K562 (cell line): ENCODE results near the gene ST7. TPM values are rescaled to one million over a fixed set of nuclear protein-coding genes. Genes with fewer than 3 reads are reported as not detected.

Experiments used
- CHCHD3 ChIP-seq: fragments of 250-450 bp; sonication (Bioruptor Pico); IDR thresholded peaks from 2 replicates; pipeline ENCODE4 v2.1.2; 2022; ENCODE audit warnings: mild to moderate bottlenecking
- CREM ChIP-seq: IDR thresholded peaks from 2 replicates; pipeline ENCODE4 v1.6.1; 2014; ENCODE audit warnings: antibody characterized with exemption, low read depth
- ETV1 ChIP-seq: fragments of 450-650 bp; conservative IDR thresholded peaks from 2 replicates; pipeline ENCODE4 v1.6.1; 2016; ENCODE audit warnings: missing genetic modification characterization, control low read depth, low read depth, missing compliant biosample characterization
- FOXJ3 ChIP-seq: sonication (generic); formaldehyde crosslinking; IDR thresholded peaks from 2 replicates; pipeline ENCODE4 v1.4.0; 2020; ENCODE audit warnings: mild to moderate bottlenecking, missing genetic modification reagents
- GTF2E2 ChIP-seq: fragments of 200-800 bp; sonication (Bioruptor generic); IDR thresholded peaks from 2 replicates; pipeline ENCODE4 v1.6.1; 2016; ENCODE audit warnings: missing genetic modification characterization, missing compliant biosample characterization
- HMGN3 ChIP-seq: IDR thresholded peaks from 2 replicates; pipeline ENCODE4 v1.6.1; 2011; ENCODE audit warnings: borderline replicate concordance, low read depth, mild to moderate bottlenecking, mixed read lengths, low read length; ENCODE audit not compliant: insufficient read length; ENCODE audit errors: extremely low read depth
- HNRNPLL ChIP-seq: fragments of 200-400 bp; formaldehyde crosslinking; IDR thresholded peaks from 2 replicates; pipeline ENCODE4 v1.6.1; 2017; ENCODE audit warnings: low read length, low read depth, mild to moderate bottlenecking; ENCODE audit not compliant: poor library complexity, severe bottlenecking
- L3MBTL2 ChIP-seq: fragments of 450-650 bp; IDR thresholded peaks from 2 replicates; pipeline ENCODE4 v1.6.1; 2016; ENCODE audit warnings: mild to moderate bottlenecking, moderate library complexity
- MCM3 ChIP-seq: fragments of 450-650 bp; IDR thresholded peaks from 2 replicates; pipeline ENCODE4 v1.6.1; 2016
- PTTG1 ChIP-seq: fragments of 450-650 bp; IDR thresholded peaks from 2 replicates; pipeline ENCODE4 v1.6.1; 2016; ENCODE audit warnings: low read depth, mild to moderate bottlenecking, missing genetic modification characterization, missing compliant biosample characterization
- RBBP5 ChIP-seq: fragments of 200-600 bp; sonication (generic); IDR thresholded peaks from 2 replicates; pipeline ENCODE4 v1.6.1; 2012; ENCODE audit warnings: borderline replicate concordance, mild to moderate bottlenecking, low read length, control low read depth, inconsistent platforms; ENCODE audit not compliant: insufficient read depth, poor library complexity, severe bottlenecking
- RNF2 ChIP-seq: sonication (generic); IDR thresholded peaks from 2 replicates; pipeline ENCODE4 v1.6.1; 2016
- SMAD3 ChIP-seq: fragments of 450-650 bp; formaldehyde crosslinking; conservative IDR thresholded peaks from 2 replicates; pipeline ENCODE4 v1.4.0; 2020; ENCODE audit warnings: mild to moderate bottlenecking
- ZFP1 ChIP-seq: fragments of 450-650 bp; formaldehyde crosslinking; IDR thresholded peaks from 2 replicates; pipeline ENCODE4 v1.4.0; 2020; ENCODE audit warnings: mild to moderate bottlenecking, mixed read lengths
- ZKSCAN8 ChIP-seq: fragments of 200-800 bp; sonication (Bioruptor generic); IDR thresholded peaks from 2 replicates; pipeline ENCODE4 v1.6.1; 2016; ENCODE audit warnings: missing genetic modification characterization, missing compliant biosample characterization
- ZNF134 ChIP-seq: fragments of 250-450 bp; sonication (Bioruptor Pico); conservative IDR thresholded peaks from 2 replicates; pipeline ENCODE4 v1.4.0; 2020
- ZNF165 ChIP-seq: fragments of 250-450 bp; sonication (Bioruptor Pico); IDR thresholded peaks from 2 replicates; pipeline ENCODE4 v1.4.0; 2020; ENCODE audit warnings: borderline replicate concordance
- ZNF408 ChIP-seq: fragments of 250-450 bp; sonication (Bioruptor Pico); IDR thresholded peaks from 2 replicates; pipeline ENCODE4 v1.4.0; 2020; ENCODE audit warnings: low read depth, mild to moderate bottlenecking, moderate library complexity
- polyA plus RNA-seq, 8 experiments: library from polyadenylated mRNA; depleted of rRNA in 4 of 8; stranded (reverse) in 5 of 8; unstranded in 3 of 8; fragments of >200 nt; fragmentation: Nextera tagmentation in 2 of 8; fragmentation: Illumina TruSeq in 1 of 8; extraction: Ambion mirVana in 2 of 8; extraction: Trizol in 1 of 8; gene quantifications; 2 replicates each; pipeline versions ENCODE4 v1.2.1 to v1.2.3, GENCODE V29; 2011 to 2014; ENCODE audit warnings: inconsistent platforms in 1 of 8, missing spikeins in 1 of 8
- total RNA-seq, 7 experiments: library from RNA; depleted of rRNA in 6 of 7; stranded (reverse); fragments of >200 nt in 6 of 7; fragmentation: Illumina TruSeq in 2 of 7; extraction: Trizol in 2 of 7; gene quantifications; 2 replicates each; pipeline versions ENCODE4 v1.2.1 to v1.2.3, GENCODE V29; 2011 to 2021; ENCODE audit warnings: low replicate concordance in 1 of 7
- TF ChIP-seq, protein P1 (sequence below), 2 experiments: fragments of 450-650 bp; IDR thresholded peaks; 2 replicates each; pipeline ENCODE4 v1.6.1; 2018; ENCODE audit warnings: mild to moderate bottlenecking in 2 of 2, low read depth in 1 of 2; ENCODE audit not compliant: partially characterized antibody in 2 of 2
- TF ChIP-seq, protein P2 (sequence below): sonication (generic); formaldehyde crosslinking; IDR thresholded peaks from 2 replicates; pipeline ENCODE4 v1.8.1; 2023; ENCODE audit warnings: mild to moderate bottlenecking, missing genetic modification reagents, moderate library complexity
- TF ChIP-seq, protein P3 (sequence below): sonication (generic); formaldehyde crosslinking; IDR thresholded peaks from 2 replicates; pipeline ENCODE4 v1.5.0; 2020; ENCODE audit warnings: missing genetic modification reagents
- TF ChIP-seq, protein P4 (sequence below): IDR thresholded peaks from 2 replicates; pipeline ENCODE4 v1.6.1; 2011; ENCODE audit not compliant: insufficient read length; ENCODE audit errors: extremely low read depth

ST7 gene
- total and polyA plus RNA-seq, 9 of the 15 experiments (the other 6 are each of a cell fraction or from before 2014, with no cell fraction given), result 23.9 to 56.3 (median 36.9) TPM

DNA sequence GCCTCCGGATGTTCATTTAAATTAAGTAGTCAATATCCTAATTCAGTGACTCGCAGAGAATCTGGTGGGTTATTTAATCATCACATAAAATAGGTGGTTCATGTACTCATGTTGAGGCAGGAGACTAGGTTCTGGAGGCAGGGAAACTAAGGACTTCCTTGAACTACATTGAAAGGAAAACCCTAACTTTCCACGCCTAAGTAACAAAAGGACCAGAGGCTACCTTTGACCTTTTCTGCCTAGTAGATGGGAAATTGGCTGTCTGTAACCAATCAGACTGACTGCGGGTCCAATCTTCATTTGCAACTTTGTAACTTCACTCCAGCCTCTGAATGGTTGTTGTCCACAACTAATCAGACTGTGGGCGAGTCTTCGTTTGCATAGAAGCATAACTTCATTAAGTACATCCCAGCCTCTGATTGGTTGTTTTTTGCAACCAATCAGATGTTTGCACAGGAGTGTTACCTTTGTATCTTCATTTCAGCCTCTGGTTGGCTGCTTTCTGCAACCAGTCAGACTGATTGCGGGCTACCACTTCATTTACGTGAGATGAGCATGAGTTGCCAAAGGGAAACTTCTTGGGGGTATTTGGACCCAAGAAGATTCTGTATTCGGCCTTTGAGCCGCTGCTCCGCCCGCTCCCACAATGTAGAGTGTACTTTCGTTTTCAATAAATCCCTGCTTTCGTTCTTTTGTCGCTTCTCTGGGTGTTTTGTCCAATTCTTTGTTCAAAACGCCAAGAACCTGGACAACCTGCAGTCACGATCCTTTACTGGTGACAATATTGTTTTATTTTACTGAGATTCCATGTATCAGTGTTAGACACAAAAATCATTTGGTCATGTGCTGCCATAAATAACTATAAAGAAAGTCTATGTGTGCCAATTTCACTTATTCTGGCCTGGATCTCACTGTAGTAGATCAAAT is 1.7 kb upstream of the ST7 start (continued):
- TF ChIP-seq, protein P1, sequence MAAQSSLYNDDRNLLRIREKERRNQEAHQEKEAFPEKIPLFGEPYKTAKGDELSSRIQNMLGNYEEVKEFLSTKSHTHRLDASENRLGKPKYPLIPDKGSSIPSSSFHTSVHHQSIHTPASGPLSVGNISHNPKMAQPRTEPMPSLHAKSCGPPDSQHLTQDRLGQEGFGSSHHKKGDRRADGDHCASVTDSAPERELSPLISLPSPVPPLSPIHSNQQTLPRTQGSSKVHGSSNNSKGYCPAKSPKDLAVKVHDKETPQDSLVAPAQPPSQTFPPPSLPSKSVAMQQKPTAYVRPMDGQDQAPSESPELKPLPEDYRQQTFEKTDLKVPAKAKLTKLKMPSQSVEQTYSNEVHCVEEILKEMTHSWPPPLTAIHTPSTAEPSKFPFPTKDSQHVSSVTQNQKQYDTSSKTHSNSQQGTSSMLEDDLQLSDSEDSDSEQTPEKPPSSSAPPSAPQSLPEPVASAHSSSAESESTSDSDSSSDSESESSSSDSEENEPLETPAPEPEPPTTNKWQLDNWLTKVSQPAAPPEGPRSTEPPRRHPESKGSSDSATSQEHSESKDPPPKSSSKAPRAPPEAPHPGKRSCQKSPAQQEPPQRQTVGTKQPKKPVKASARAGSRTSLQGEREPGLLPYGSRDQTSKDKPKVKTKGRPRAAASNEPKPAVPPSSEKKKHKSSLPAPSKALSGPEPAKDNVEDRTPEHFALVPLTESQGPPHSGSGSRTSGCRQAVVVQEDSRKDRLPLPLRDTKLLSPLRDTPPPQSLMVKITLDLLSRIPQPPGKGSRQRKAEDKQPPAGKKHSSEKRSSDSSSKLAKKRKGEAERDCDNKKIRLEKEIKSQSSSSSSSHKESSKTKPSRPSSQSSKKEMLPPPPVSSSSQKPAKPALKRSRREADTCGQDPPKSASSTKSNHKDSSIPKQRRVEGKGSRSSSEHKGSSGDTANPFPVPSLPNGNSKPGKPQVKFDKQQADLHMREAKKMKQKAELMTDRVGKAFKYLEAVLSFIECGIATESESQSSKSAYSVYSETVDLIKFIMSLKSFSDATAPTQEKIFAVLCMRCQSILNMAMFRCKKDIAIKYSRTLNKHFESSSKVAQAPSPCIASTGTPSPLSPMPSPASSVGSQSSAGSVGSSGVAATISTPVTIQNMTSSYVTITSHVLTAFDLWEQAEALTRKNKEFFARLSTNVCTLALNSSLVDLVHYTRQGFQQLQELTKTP (IDR thresholded peaks at IDR 0.05; ENCODE audit: low read depth in 1 of 2, partially characterized antibody in 2 of 2), result no peak
- TF ChIP-seq SMAD3 (no peak), RNF2 (peak; percentile 14; the same call in 1 of the 2 replicates), RBBP5 (peak; percentile 68), L3MBTL2 (peak; percentile 60), MCM3 (no peak), CREM (no peak), HNRNPLL (peak; percentile 73), ZNF408 (CRISPR knock-in tag) (no peak), GTF2E2 (tag) (no peak), HMGN3 (no peak), ZNF165 (CRISPR knock-in tag) (no peak), PTTG1 (no peak), ZNF134 (CRISPR knock-in tag) (no peak; the same call in 1 of the 2 replicates), ETV1 (tag) (peak; percentile 65), ZFP1 (CRISPR knock-in tag) (no peak), CHCHD3 (CRISPR knock-in tag) (no peak), FOXJ3 (CRISPR knock-in tag) (no peak), ZKSCAN8 (CRISPR knock-in tag) (no peak)
- TF ChIP-seq, protein P2, sequence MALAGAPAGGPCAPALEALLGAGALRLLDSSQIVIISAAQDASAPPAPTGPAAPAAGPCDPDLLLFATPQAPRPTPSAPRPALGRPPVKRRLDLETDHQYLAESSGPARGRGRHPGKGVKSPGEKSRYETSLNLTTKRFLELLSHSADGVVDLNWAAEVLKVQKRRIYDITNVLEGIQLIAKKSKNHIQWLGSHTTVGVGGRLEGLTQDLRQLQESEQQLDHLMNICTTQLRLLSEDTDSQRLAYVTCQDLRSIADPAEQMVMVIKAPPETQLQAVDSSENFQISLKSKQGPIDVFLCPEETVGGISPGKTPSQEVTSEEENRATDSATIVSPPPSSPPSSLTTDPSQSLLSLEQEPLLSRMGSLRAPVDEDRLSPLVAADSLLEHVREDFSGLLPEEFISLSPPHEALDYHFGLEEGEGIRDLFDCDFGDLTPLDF, result no peak
- TF ChIP-seq, protein P3, sequence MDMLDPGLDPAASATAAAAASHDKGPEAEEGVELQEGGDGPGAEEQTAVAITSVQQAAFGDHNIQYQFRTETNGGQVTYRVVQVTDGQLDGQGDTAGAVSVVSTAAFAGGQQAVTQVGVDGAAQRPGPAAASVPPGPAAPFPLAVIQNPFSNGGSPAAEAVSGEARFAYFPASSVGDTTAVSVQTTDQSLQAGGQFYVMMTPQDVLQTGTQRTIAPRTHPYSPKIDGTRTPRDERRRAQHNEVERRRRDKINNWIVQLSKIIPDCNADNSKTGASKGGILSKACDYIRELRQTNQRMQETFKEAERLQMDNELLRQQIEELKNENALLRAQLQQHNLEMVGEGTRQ (CRISPR knock-in tag), result no peak
- TF ChIP-seq, protein P4, sequence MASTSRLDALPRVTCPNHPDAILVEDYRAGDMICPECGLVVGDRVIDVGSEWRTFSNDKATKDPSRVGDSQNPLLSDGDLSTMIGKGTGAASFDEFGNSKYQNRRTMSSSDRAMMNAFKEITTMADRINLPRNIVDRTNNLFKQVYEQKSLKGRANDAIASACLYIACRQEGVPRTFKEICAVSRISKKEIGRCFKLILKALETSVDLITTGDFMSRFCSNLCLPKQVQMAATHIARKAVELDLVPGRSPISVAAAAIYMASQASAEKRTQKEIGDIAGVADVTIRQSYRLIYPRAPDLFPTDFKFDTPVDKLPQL, result no peak
